SK-N-MC (cell line): ENCODE measurements around the gene WASHC3.

Source experiments
- DNase-seq: peaks from one replicate; pipeline ENCODE4 v3.0.0-alpha.2; 2011; ENCODE audit warnings: low read depth, low spot score
- H3K27ac ChIP-seq: fragments of 200-600 bp; sonication (generic); 2 replicates; pipeline ENCODE4 v1.5.1; 2016; ENCODE audit warnings: mixed run types
- H3K36me3 ChIP-seq: fragments of 200-600 bp; sonication (generic); 2 replicates; pipeline ENCODE4 v1.6.1; 2017; ENCODE audit warnings: antibody characterized with exemption, low read length, mixed read lengths; ENCODE audit not compliant: insufficient read depth
- H3K4me3 ChIP-seq: fragments of 200-600 bp; sonication (generic); 2 replicates; pipeline ENCODE4 v1.5.1; 2016
- H3K9ac ChIP-seq: fragments of 200-600 bp; sonication (generic); 2 replicates; pipeline ENCODE4 v1.8.0; 2017; ENCODE audit warnings: mixed run types, mixed read lengths; ENCODE audit not compliant: insufficient read length
- H3K9me3 ChIP-seq: fragments of 200-600 bp; sonication (generic); 2 replicates; pipeline ENCODE4 v1.6.1; 2017; ENCODE audit warnings: low read depth, mild to moderate bottlenecking, antibody characterized with exemption, low read length, moderate library complexity, mixed read lengths
- EZH2 ChIP-seq: fragments of 200-600 bp; sonication (generic); IDR thresholded peaks from one replicate; pipeline ENCODE4 v1.6.1; 2017; ENCODE audit warnings: antibody characterized with exemption
- FOXP2 ChIP-seq: optimal IDR thresholded peaks from 2 replicates; pipeline ENCODE3; 2011; ENCODE audit warnings: mild to moderate bottlenecking, moderate library complexity; ENCODE audit not compliant: insufficient read depth; ENCODE audit errors: extremely low read length, control extremely low read depth
- POLR2AphosphoS5 ChIP-seq: IDR thresholded peaks from 2 replicates; pipeline ENCODE4 v1.6.1; 2012; ENCODE audit warnings: mild to moderate bottlenecking, low read depth, low read length, borderline replicate concordance

Gene WASHC3

DNA sequence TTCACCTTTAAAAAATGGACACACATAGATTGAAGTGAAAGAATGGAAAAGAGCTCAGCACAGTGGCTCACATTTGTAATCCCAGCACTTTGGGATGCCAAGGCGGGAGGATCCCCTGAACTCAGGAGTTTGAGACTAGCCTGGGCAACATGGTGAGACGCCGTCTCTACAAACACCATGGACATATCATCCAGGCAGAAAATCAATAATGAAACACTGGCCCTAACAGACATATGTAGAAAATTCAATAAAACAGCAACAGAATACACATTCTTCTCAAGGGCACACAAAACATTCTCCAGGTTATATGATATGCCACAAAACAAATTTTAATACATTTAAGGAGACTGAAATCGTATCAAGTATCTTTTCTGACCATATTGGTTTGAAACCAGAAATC lies 7.4 kb downstream of the WASHC3 start:
- 0 out of 2 replicates have a peak, but pooled peaks cover 2% of the 10 kb centered on the region for H3K36me3 ChIP-seq
- H3K9me3 ChIP-seq: no peaks in the 10 kb centered on the region
- TF ChIP-seq EZH2 (no peak), FOXP2 (no peak), POLR2AphosphoS5 (no peak)
- no peak for DNase-seq
- H3K4me3 ChIP-seq: no peak overlapping the region
- no peak overlapping the region for H3K27ac ChIP-seq
- no peak overlapping the region for H3K9ac ChIP-seq

DNA sequence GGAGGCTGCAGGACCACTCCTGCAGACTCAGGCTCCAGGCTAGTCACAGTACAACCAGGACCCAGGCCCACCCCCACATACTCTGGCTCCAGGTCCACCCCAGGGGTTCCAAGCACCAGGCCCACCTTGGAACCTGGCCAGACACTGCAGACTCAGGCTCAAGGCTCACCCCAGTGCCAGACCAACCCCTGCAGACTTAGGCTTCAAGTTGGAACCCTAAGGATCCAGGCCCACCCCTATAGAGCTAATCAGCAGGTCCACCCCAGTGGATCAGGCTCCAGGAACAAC lies 8.8 kb downstream of the WASHC3 start:
- no peak for DNase-seq
- TF ChIP-seq POLR2AphosphoS5 (no peak), FOXP2 (no peak), EZH2 (no peak)
- no peak overlapping the region for H3K9ac ChIP-seq
- no peak overlapping the region for H3K4me3 ChIP-seq
- no peaks in the 10 kb centered on the region for H3K9me3 ChIP-seq
- 0 out of 2 replicates have a peak, but pooled peaks cover 2% of the 10 kb centered on the region for H3K36me3 ChIP-seq
- H3K27ac ChIP-seq: no peak overlapping the region

DNA sequence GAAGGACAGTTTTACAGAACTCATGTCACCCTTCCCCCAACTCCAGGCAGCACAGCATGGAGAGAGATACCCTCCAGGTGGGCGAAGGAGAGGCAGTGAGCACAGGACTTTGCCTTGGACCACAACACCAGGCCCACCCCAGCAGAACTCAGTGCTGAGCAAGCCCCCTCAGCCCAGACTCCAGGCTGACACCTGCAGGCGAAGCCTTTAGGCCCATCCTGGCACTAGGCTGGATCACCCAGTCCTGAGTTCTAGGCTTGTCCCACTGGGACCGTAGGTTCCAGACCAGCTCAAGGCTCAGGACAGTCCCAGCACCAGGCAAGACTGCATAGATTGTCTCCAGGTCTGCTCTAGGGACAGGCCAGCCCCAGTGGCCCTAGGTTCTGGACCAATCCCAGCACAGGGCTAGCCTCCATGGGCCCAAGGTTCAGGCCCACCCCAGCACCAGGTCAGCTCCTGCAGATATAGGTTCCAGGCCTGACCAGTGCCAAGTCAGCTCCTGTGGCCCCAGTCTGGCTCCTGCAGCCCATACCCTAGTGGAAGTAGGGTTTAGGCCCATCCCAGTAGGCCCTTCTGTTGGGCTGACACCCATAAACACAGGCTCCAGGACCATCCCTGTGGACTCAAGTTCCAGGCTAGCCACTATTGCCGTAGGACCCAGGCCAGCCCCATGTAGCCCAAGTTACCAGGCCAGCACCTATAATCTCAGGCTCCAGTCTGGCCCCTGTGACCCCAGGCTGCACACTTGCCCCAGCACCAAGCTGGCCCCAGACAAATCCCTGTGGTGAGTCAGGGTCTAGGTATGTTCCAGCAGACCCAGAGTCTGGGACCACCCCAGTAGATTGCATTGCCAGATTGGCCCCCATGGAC lies 9.4 kb downstream of the WASHC3 start:
- Histone ChIP-seq H3K4me3 (no peak overlapping the region), H3K36me3 (0 out of 2 replicates have a peak, but pooled peaks cover 2% of the 10 kb centered on the region), H3K27ac (no peak overlapping the region), H3K9ac (no peak overlapping the region), H3K9me3 (no peaks in the 10 kb centered on the region)
- DNase-seq: no peak
- TF ChIP-seq FOXP2 (no peak), POLR2AphosphoS5 (no peak), EZH2 (no peak)

DNA sequence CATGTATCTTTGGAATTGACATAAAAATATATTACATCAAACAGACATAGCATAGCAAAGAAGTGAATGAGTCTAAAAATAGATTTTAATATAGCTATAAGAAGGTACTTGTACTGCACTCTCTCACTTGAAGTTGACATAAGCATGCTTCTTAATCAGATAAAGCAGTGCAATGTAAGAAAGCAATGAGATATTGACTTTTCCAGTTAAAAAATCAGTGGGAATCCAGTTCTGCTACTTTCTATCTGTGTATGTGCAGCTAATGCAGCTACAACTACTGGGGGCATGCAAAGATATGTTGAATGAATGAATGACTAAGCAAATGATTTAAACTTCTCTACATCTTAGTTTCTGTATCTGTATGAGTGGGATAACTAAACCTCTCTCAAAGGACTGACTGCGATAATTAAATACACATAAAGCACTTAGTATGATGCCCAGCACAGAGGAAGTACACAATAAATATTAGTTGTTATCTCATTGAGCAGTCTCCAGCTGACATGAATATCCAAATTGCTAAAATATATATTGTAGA lies 10.3 kb downstream of the WASHC3 start:
- DNase-seq: no peak
- Histone ChIP-seq H3K36me3 (0 out of 2 replicates have a peak, but pooled peaks cover 2% of the 10 kb centered on the region), H3K9ac (no peak overlapping the region), H3K4me3 (no peak overlapping the region), H3K9me3 (no peaks in the 10 kb centered on the region), H3K27ac (no peak overlapping the region)
- TF ChIP-seq FOXP2: no peak
- TF ChIP-seq EZH2: no peak
- no peak for TF ChIP-seq POLR2AphosphoS5

DNA sequence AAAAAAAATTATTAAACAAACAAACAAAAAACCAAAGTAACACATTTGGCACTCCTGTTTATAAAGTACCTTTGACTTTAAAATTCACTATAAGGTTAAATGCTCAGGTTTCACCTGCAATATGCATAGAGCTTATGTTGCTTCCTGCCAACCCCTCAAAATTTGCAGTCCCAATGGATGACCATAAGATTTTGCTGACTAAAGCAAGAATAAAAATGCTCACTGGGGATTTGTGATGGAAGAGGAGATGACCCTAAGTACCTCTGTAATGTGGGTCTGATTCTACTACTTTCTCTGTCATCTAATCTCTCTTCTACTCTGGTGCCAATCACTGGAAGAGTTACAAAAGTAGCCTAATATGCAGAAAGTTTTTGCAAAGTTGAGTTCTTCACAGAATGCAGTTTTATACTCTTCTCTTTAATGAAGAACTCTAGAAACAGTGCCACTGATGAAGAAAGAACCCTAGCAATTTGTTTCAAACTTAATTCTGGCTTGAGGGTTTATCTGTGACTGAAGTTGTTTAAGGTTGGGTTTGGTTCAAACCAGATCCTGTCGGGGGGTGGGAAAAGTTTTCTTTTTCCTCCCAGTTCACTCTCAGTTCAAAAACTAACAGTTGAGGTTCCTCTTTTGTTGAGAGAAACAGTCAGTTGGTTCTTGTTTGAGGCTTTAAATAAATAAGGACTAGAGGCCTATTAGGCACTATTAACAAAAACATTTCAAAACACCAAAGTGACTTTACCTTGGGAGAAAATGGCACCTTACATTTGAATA lies 10.9 kb downstream of the WASHC3 start:
- H3K36me3 ChIP-seq: 0 out of 2 replicates have a peak, but pooled peaks cover 2% of the 10 kb centered on the region
- no peak overlapping the region for H3K9ac ChIP-seq
- no peak overlapping the region for H3K4me3 ChIP-seq
- H3K9me3 ChIP-seq: no peaks in the 10 kb centered on the region
- no peak overlapping the region for H3K27ac ChIP-seq
- TF ChIP-seq POLR2AphosphoS5 (no peak), FOXP2 (no peak), EZH2 (no peak)
- no peak for DNase-seq

DNA sequence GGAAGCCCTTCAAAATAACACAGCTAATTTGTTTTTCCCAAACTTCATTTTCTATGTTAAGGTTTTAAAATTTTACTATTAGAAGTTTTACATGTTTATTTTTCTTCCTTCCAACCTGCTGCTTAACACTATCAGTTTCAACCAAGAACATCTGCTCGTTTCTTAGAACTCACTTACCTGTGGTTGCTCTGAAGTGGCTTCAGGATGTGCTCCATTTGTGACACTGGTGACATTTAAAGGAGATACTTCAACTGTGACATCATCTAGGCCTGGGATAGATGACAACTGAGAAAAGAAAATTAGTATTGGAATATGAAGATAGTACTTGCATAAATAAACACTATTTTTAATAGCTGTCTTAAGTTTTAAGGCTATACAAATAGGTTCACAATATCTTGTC lies 17.9 kb downstream of the WASHC3 start:
- Histone ChIP-seq H3K4me3 (no peak overlapping the region), H3K36me3 (no peaks in the 10 kb centered on the region), H3K9ac (no peak overlapping the region), H3K9me3 (no peaks in the 10 kb centered on the region), H3K27ac (no peak overlapping the region)
- no peak for TF ChIP-seq FOXP2
- no peak for TF ChIP-seq POLR2AphosphoS5
- TF ChIP-seq EZH2: no peak
- DNase-seq: no peak

DNA sequence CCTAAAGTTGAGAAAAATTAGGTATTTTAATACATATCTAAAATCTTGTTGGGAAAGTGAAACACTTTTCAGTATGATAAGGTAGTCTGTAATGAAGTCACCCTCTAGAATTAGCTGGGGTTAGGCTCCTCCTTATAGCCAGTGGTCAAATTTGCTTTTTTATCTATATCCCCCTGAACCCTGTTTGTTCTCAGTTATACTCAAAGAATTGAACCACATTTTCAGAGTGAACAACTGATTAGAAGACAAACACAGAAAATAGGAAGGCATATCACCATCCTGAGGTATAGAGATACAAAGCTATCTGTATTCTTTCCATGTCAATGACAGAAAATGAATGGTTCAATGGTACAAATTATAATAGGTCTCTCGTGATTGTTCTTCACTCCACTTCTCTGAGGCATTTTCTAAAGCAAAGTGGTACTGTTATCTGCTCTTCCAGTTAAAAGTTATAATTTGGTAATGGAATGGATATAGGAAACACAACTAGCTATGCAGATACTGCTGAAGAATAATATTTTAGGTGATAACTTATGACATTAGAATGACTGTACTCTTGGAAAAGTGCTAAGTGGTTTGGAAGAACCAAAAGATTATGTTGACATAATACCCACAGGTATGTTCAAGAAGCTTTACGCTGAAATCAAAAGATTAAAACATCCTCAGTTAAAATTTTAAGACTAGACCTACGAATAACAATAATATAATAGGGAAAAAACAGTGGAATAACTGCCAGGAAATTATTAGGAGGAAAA lies 27.6 kb downstream of the WASHC3 start:
- Histone ChIP-seq H3K9ac (no peak overlapping the region), H3K36me3 (no peaks in the 10 kb centered on the region), H3K4me3 (no peak overlapping the region), H3K27ac (no peak overlapping the region), H3K9me3 (no peaks in the 10 kb centered on the region)
- no peak for DNase-seq
- TF ChIP-seq EZH2: no peak
- no peak for TF ChIP-seq POLR2AphosphoS5
- no peak for TF ChIP-seq FOXP2

DNA sequence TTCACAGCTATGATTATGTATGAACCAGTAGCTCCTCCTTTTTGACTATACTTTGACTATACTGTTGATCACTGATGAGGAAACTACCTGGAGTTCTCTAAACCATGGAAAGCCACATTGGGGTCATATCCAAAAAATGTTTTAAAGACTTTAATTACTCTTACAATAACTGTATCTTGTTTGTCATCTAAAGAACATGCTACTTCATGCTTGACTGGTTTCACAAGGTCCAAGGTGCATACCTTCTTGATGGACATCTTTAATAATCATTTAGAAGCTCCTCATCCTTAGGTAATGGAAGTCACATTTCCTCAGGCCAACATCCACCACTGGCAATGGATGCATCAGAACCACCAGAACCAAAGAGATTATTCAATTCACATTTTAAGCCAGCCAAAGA lies 29.9 kb downstream of the WASHC3 start:
- no peak overlapping the region for H3K4me3 ChIP-seq
- TF ChIP-seq FOXP2 (no peak), EZH2 (no peak), POLR2AphosphoS5 (no peak)
- H3K9me3 ChIP-seq: no peaks in the 10 kb centered on the region
- H3K27ac ChIP-seq: no peak overlapping the region
- DNase-seq: no peak
- H3K36me3 ChIP-seq: no peaks in the 10 kb centered on the region
- no peak overlapping the region for H3K9ac ChIP-seq
